ENCODE results near the gene FN1.

- no peak for TF ChIP-seq EZH2phosphoT487 (IDR thresholded peaks at IDR 0.05; ENCODE audit: low read length)
- TF ChIP-seq, protein P1, sequence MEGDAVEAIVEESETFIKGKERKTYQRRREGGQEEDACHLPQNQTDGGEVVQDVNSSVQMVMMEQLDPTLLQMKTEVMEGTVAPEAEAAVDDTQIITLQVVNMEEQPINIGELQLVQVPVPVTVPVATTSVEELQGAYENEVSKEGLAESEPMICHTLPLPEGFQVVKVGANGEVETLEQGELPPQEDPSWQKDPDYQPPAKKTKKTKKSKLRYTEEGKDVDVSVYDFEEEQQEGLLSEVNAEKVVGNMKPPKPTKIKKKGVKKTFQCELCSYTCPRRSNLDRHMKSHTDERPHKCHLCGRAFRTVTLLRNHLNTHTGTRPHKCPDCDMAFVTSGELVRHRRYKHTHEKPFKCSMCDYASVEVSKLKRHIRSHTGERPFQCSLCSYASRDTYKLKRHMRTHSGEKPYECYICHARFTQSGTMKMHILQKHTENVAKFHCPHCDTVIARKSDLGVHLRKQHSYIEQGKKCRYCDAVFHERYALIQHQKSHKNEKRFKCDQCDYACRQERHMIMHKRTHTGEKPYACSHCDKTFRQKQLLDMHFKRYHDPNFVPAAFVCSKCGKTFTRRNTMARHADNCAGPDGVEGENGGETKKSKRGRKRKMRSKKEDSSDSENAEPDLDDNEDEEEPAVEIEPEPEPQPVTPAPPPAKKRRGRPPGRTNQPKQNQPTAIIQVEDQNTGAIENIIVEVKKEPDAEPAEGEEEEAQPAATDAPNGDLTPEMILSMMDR (IDR thresholded peaks at IDR 0.05; ENCODE audit: low read length) = no peak
- TF ChIP-seq EZH2 (optimal IDR thresholded peaks at IDR 0.05; ENCODE audit: low read depth, low read length) = no peak
Measured at GRCh38 chr2:215425021-215425782, 10.7 kb downstream of the FN1 start.
